Neutrophil (primary cell): ENCODE results near the gene MYOM3.
"Not testable (repeated sequence)": the region's sequence is repeated elsewhere in the genome, so short reads cannot be mapped to it uniquely, and the experiment has no call there.

Experiments
- H3K27ac ChIP-seq: fragments of 200-600 bp; sonication (generic); 2 replicates; pipeline ENCODE4 v1.5.1; 2016; ENCODE audit warnings: mild to moderate bottlenecking, moderate library complexity
- H3K27me3 ChIP-seq: fragments of 200-600 bp; sonication (generic); 2 replicates; pipeline ENCODE4 v1.6.0; 2016; ENCODE audit warnings: mild to moderate bottlenecking
- H3K36me3 ChIP-seq: fragments of 200-600 bp; sonication (generic); 2 replicates; pipeline ENCODE4 v1.5.1; 2017
- H3K4me1 ChIP-seq, 2 experiments: fragments of 200-600 bp in 1 of 2; sonication (generic) in 1 of 2; 1 replicate in 1 of 2; 2 replicates in 1 of 2; pipeline versions ENCODE4 v1.5.1 to v1.6.1; 2013 to 2016; ENCODE audit warnings: low read depth in 1 of 2, low read length in 1 of 2, mild to moderate bottlenecking in 1 of 2, moderate library complexity in 1 of 2; ENCODE audit not compliant: control insufficient read depth in 1 of 2, insufficient read depth in 1 of 2
- H3K4me3 ChIP-seq, 2 experiments: fragments of 200-600 bp in 1 of 2; sonication (generic) in 1 of 2; 1 replicate in 1 of 2; 2 replicates in 1 of 2; pipeline ENCODE4 v1.5.1; 2013 to 2016; ENCODE audit warnings: low read depth in 1 of 2, low read length in 1 of 2, mild to moderate bottlenecking in 1 of 2, moderate library complexity in 1 of 2
- H3K9me3 ChIP-seq: fragments of 200-600 bp; sonication (generic); 2 replicates; pipeline ENCODE4 v1.5.1; 2016
- TF ChIP-seq, protein P1 (sequence below): fragments of 200-600 bp; sonication (generic); IDR thresholded peaks from 2 replicates; pipeline ENCODE4 v1.5.1; 2016; ENCODE audit warnings: antibody characterized with exemption

MYOM3 gene

GRCh38 chr1:24010650-24011049 lies 101.3 kb downstream of the MYOM3 start:
- H3K9me3 ChIP-seq: no peaks in the 10 kb centered on the region
- peaks cover 7% of the 10 kb centered on the region for H3K27me3 ChIP-seq
- no peak overlapping the region for H3K27ac ChIP-seq
- H3K4me1 ChIP-seq: no peaks in the 10 kb centered on the region
- no peaks in the 10 kb centered on the region for H3K36me3 ChIP-seq
- H3K4me3 ChIP-seq: no peak overlapping the region
- TF ChIP-seq, protein P1, sequence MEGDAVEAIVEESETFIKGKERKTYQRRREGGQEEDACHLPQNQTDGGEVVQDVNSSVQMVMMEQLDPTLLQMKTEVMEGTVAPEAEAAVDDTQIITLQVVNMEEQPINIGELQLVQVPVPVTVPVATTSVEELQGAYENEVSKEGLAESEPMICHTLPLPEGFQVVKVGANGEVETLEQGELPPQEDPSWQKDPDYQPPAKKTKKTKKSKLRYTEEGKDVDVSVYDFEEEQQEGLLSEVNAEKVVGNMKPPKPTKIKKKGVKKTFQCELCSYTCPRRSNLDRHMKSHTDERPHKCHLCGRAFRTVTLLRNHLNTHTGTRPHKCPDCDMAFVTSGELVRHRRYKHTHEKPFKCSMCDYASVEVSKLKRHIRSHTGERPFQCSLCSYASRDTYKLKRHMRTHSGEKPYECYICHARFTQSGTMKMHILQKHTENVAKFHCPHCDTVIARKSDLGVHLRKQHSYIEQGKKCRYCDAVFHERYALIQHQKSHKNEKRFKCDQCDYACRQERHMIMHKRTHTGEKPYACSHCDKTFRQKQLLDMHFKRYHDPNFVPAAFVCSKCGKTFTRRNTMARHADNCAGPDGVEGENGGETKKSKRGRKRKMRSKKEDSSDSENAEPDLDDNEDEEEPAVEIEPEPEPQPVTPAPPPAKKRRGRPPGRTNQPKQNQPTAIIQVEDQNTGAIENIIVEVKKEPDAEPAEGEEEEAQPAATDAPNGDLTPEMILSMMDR: no peak

DNA sequence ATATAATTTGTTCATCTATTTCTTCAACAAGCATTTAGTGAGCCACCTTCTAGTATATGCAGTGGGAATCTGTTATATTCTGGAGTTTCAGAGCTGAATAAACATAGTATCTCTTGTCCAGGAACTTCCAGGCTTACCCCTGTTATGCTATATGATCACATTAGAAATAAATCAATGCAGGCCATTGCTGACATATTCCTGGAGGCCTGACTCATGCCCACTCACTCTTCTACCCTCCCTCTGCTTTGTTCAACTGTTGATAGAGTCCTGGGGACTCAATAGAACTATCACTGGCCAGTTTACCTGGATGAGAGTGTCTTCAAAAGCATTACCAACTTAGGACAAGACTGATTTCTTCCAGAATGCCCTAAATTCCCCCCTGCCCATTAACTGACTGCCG lies 102.5 kb downstream of the MYOM3 start:
- H3K4me3 ChIP-seq: no peak overlapping the region
- no peaks in the 10 kb centered on the region for H3K4me1 ChIP-seq
- H3K9me3 ChIP-seq: no peaks in the 10 kb centered on the region
- H3K27me3 ChIP-seq: peaks cover 3% of the 10 kb centered on the region
- H3K36me3 ChIP-seq: no peaks in the 10 kb centered on the region
- TF ChIP-seq, protein P1: no peak
- no peak overlapping the region for H3K27ac ChIP-seq

- H3K9me3 ChIP-seq, H3K36me3 ChIP-seq, H3K27ac ChIP-seq, H3K4me1 ChIP-seq, H3K27me3 ChIP-seq, H3K4me3 ChIP-seq: not testable (repeated sequence)
Measured at GRCh38 chr1:24008574-24009184, 103.3 kb downstream of the MYOM3 start.

GRCh38 chr1:24007079-24007478 lies 104.9 kb downstream of the MYOM3 start:
- no peaks in the 10 kb centered on the region for H3K36me3 ChIP-seq
- peaks cover 3% of the 10 kb centered on the region for H3K27me3 ChIP-seq
- H3K9me3 ChIP-seq: no peaks in the 10 kb centered on the region
- TF ChIP-seq, protein P1: no peak
- no peaks in the 10 kb centered on the region for H3K4me1 ChIP-seq
- H3K27ac ChIP-seq: no peak overlapping the region
- H3K4me3 ChIP-seq: no peak overlapping the region
